Pancreas (tissue), 10 donors: ENCODE results near the gene ALDOC. TPM values are rescaled to one million over a fixed set of nuclear protein-coding genes. Genes with fewer than 3 reads are reported as not detected.

ENCODE experiments used
- ATAC-seq, 4 donors: fragments of 200-7000 bp; cut with Tn5 transposase; one replicate each; pipeline versions ENCODE4 v1.8.0 to v1.9.1; 2020; ENCODE audit warnings: mild to moderate bottlenecking in 4 of 4, moderate library complexity in 4 of 4
- DNase-seq, 6 donors: peaks; one replicate each; pipeline ENCODE4 v3.0.0-alpha.2; 2020
- FAIRE-seq: peaks from 2 replicates; lab custom pipeline; 2012; peaks lifted over from hg19 to GRCh38; lab: Jason Lieb, UNC
- H3K27ac ChIP-seq, 4 donors: fragments of 200-600 bp; sonication (generic); 1 replicate in 3 of 4; 2 replicates in 1 of 4; pipeline versions ENCODE4 v1.5.0 to v1.8.0; 2020
- H3K27me3 ChIP-seq, 4 donors: fragments of 200-600 bp; one replicate each; pipeline ENCODE4 v1.8.0; 2021
- H3K36me3 ChIP-seq, 3 donors: fragments of 200-600 bp; sonication (generic) in 1 of 3; one replicate each; pipeline versions ENCODE4 v1.5.0 to v1.8.0; 2020 to 2021
- H3K4me1 ChIP-seq, 3 donors: fragments of 200-600 bp; one replicate each; pipeline ENCODE4 v1.8.0; 2021
- H3K4me3 ChIP-seq, 4 donors: fragments of 200-600 bp; sonication (generic) in 2 of 4; one replicate each; pipeline versions ENCODE4 v1.5.0 to v1.8.0; 2020 to 2021
- H3K9me3 ChIP-seq, 4 donors: fragments of 200-600 bp; one replicate each; pipeline ENCODE4 v1.8.0; 2021
- CTCF ChIP-seq, 4 donors: fragments of 200-600 bp; sonication (generic) in 3 of 4; IDR thresholded peaks; one replicate each; pipeline versions ENCODE4 v1.5.0 to v1.8.0; 2021; ENCODE audit warnings: antibody characterized with exemption in 4 of 4
- WGBS, 2 donors: extraction: QIAGEN DNeasy Blood & Tissue Kit; methylation state at CpG; one replicate each; pipeline ENCODE4 v1.1.7; 2013; 5-methylcytosine and 5-hydroxymethylcytosine counted together
- intact Hi-C, 3 donors: fragments of 100-400 bp; cut with DNase I; formaldehyde crosslinking; loops; one replicate each; pipeline versions ENCODE4 v1.11.1 to v1.14.2; 2022
- polyA plus RNA-seq, 2 donors: library from polyadenylated mRNA; stranded (reverse); fragments of 200-250 nt; gene quantifications; one replicate each; pipeline ENCODE4 v1.2.3, GENCODE V29; 2013
- total RNA-seq, 6 donors: library from RNA; stranded (reverse); fragmentation: NEBNext Ultra II Directional in 4 of 6; extraction: Animal tissue kit (Norgen Biotek cat#: 25700) in 4 of 6; gene quantifications; one replicate each; pipeline versions ENCODE4 v1.2.1 to v1.2.4, GENCODE V29; 2021 to 2023
- donor health status: healthy with polysubstance abuse.
- donor health status: DM: no; HTN: no; CAD: no; lungs with moderate emphysema.
- donor health status: DM: no; HTN: no; CAD: no.
- donor health status: control.
- donor health status: control.
- donor health status: Bipolar disorder and iron deficiency.
- donor health status: DM: yes; HTN: yes; CAD: no.
- donor health status: DM: no; HTN: no; CAD: no.
- donor health status: DM: no; HTN: no; CAD: no.
- donor health status: DM: yes; HTN: yes; CAD: no.

The ALDOC gene
- total and polyA plus RNA-seq, 8 donors: 0.69 to 8.4 (median 2.3) TPM

GRCh38 chr17:28573521-28573920 lies 3.2 kb downstream of the ALDOC start:
- WGBS, 2 donors: 91 to 95% methylated on average over 9 of the region's 9 CpGs
- intact Hi-C loops: no loop called here
- Histone ChIP-seq H3K9me3 (no peaks in the 10 kb centered on the region), H3K27me3 (no peaks in the 10 kb centered on the region), H3K36me3 (no peaks in the 10 kb centered on the region), H3K4me1 (peaks cover 6 to 19% (median 9%) of the 10 kb centered on the region in 3 donors), H3K4me3 (no peak overlapping the region), H3K27ac (no peak overlapping the region)
- DNase-seq: peak in 1 of 6 donors; percentile 42
- no peak for TF ChIP-seq CTCF (IDR thresholded peaks at IDR 0.05)
- no peak for FAIRE-seq
- ATAC-seq: no peak

GRCh38 chr17:28573040-28573380 lies 3.7 kb downstream of the ALDOC start:
- Histone ChIP-seq H3K9me3 (no peaks in the 10 kb centered on the region), H3K27ac (no peak overlapping the region), H3K36me3 (no peaks in the 10 kb centered on the region), H3K4me3 (no peak overlapping the region), H3K4me1 (peaks cover 6 to 19% (median 9%) of the 10 kb centered on the region in 3 donors), H3K27me3 (no peaks in the 10 kb centered on the region)
- no peak for ATAC-seq
- FAIRE-seq: no peak
- intact Hi-C loops: no loop called here
- DNase-seq: no peak
- TF ChIP-seq CTCF (IDR thresholded peaks at IDR 0.05): no peak

GRCh38 chr17:28572259-28573039 lies 4.2 kb downstream of the ALDOC start:
- Histone ChIP-seq H3K27ac (no peak overlapping the region), H3K9me3 (no peaks in the 10 kb centered on the region), H3K4me1 (peaks cover 6 to 19% (median 9%) of the 10 kb centered on the region in 3 donors), H3K4me3 (peak overlapping the region in 3 of 4 donors; percentile 80 to 90 (median 88)), H3K27me3 (no peaks in the 10 kb centered on the region), H3K36me3 (no peaks in the 10 kb centered on the region)
- no peak for FAIRE-seq
- intact Hi-C loops: no loop called here
- WGBS, 2 donors: 53 to 56% methylated on average over 5 of the region's 5 CpGs
- DNase-seq: peak in 2 of 6 donors; percentile 38 to 43
- ATAC-seq: no peak
- no peak for TF ChIP-seq CTCF (IDR thresholded peaks at IDR 0.05)

- Histone ChIP-seq H3K27ac (peak within 1 kb of the TSS; percentile 66 to 82 (median 73)), H3K4me3 (peak within 1 kb of the TSS; percentile 80 to 98 (median 89)), H3K9me3 (no peaks in the 10 kb centered on the region), H3K27me3 (no peaks in the 10 kb centered on the region), H3K4me1 (peaks cover 6 to 15% (median 9%) of the 10 kb centered on the region in 3 donors), H3K36me3 (no peaks in the 10 kb centered on the region)
- intact Hi-C loops: no loop called here
- 1% methylated on average over 47 to 49 of the region's 49 CpGs for WGBS, 2 donors
- DNase-seq: peak; percentile 94 to 99 (median 95)
- FAIRE-seq: no peak
- TF ChIP-seq CTCF (IDR thresholded peaks at IDR 0.05): no peak
- ATAC-seq: peak; percentile 98 to 99 (median 99)
These were observed 5.2 kb downstream of the ALDOC start, which contains the start of gene PIGS for GRCh38 chr17:28571361-28572122. PIGS (minus strand) TSS chr17:28571524; CDS start chr17:28571496, 28 bp downstream.
